Lower leg skin (tissue), 3 donors: Measurements from ENCODE around the gene RFC2.

Source experiments
- CTCF ChIP-seq, 3 donors: fragments of 450-650 bp; IDR thresholded peaks; one replicate each; pipeline ENCODE4 v1.5.1; 2016; ENCODE audit warnings: antibody characterized with exemption in 3 of 3, mild to moderate bottlenecking in 3 of 3, moderate library complexity in 2 of 3
- POLR2A ChIP-seq, 2 donors: fragments of 450-650 bp; IDR thresholded peaks; one replicate each; pipeline ENCODE4 v1.6.1; 2016 to 2017; ENCODE audit warnings: antibody characterized with exemption in 2 of 2, mild to moderate bottlenecking in 1 of 2, moderate library complexity in 1 of 2

DNA sequence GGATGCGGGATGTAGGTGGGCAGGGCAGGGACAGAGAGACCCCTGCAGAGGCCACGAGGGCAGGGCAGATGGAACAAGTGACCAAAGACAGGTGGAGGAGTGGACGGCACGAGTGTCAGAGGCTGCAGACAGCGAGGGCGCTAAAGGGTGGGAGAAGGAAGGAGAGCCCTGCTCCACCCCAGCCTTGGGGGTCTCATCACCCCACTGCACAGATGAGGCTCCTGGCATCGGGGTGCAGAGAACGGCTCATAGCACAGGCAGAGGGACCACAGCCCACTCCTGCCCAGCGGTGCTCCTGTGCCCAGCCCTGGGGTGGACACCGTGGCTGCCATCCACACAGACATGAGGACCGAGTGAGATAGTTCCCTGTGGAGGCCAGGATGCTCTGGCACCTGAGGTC is 46.6 kb downstream of the RFC2 start:
- no peak for TF ChIP-seq POLR2A (IDR thresholded peaks at IDR 0.05)
- TF ChIP-seq CTCF (IDR thresholded peaks at IDR 0.05), result no peak
